NCI-H1436 (cell line): ENCODE measurements around the gene SNX18.

Source experiments
- DNase-seq: peaks from one replicate; lab custom pipeline; 2025; lab: John Stamatoyannopoulos, UW

Gene SNX18

GRCh38 chr5:54580997-54581811 lies 63.6 kb downstream of the SNX18 start:
- no peak for DNase-seq

- no peak for DNase-seq
These were observed 64.4 kb downstream of the SNX18 start for GRCh38 chr5:54581831-54582548.

- DNase-seq, result no peak
These were observed 68.8 kb downstream of the SNX18 start for GRCh38 chr5:54586336-54586735.

GRCh38 chr5:54589786-54590185 lies 72.2 kb downstream of the SNX18 start:
- no peak for DNase-seq

GRCh38 chr5:54590824-54591223 lies 73.3 kb downstream of the SNX18 start:
- DNase-seq, result no peak

- DNase-seq, result no peak
These were observed 76.2 kb downstream of the SNX18 start for GRCh38 chr5:54593779-54594178.

- no peak for DNase-seq
These were observed 76.6 kb downstream of the SNX18 start for GRCh38 chr5:54594181-54594580.

GRCh38 chr5:54595721-54596120 lies 78.2 kb downstream of the SNX18 start:
- DNase-seq, result no peak
